ENCODE results near the gene ARL13B. TPM values are rescaled to one million over a fixed set of nuclear protein-coding genes. Genes with fewer than 3 reads are reported as not detected.

Gene ARL13B
- total RNA-seq, 1 experiment from 2014 or later, result 16.5 TPM

- no peaks in the 10 kb centered on the region for H3K9me2 ChIP-seq (replicated peaks; ENCODE audit: insufficient read depth, low read length)
- peaks cover 14% of the 10 kb centered on the region for H3K36me3 ChIP-seq (ENCODE audit: insufficient read depth, low read length)
- 0 out of 2 replicates have a peak overlapping the region, but pooled peaks have one; percentile 47 for H2AFZ ChIP-seq (ENCODE audit: low read length)
- H3K27me3 ChIP-seq (ENCODE audit: low read length), result no peaks in the 10 kb centered on the region
- H3K9ac ChIP-seq (ENCODE audit: low read length), result peak overlapping the region; percentile 23
- no peaks in the 10 kb centered on the region for H3K9me3 ChIP-seq (ENCODE audit: low read length)
- H3K27ac ChIP-seq (ENCODE audit: low read length), result no peak overlapping the region
- H3K4me2 ChIP-seq (ENCODE audit: low read depth, low read length, poor library complexity, severe bottlenecking), result peak overlapping the region; percentile 65
- peaks cover 40% of the 10 kb centered on the region for H3K4me1 ChIP-seq (ENCODE audit: low read length)
- no peak overlapping the region for H3K4me3 ChIP-seq (ENCODE audit: low read length)
- H3K79me2 ChIP-seq (ENCODE audit: low read length), result peaks cover 52% of the 10 kb centered on the region
- DNase-seq, result peak; percentile 84
- H4K20me1 ChIP-seq (ENCODE audit: insufficient read depth, low read depth, low read length), result no peaks in the 10 kb centered on the region
These were observed 24.5 kb downstream of the ARL13B start for GRCh38 chr3:94004301-94004910.

DNA sequence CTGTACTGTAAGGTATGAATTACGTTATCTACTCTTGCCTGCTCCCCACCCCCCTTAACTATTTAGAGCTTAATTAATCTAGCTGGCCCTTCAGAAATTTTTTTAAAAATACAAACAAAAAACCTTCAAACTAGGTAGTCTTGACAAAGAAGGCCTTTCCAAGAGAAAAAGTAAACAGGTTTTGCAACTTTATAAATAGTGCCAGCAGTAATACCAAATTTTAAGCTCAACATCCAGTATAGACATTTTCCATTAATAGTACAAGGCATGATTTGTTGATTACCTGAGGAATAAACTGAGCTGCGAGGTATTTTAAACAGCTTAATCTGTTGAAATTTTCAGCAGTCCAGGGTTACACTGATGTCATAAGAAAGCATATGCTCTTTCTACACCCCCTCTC lies 28.3 kb downstream of the ARL13B start:
- Histone ChIP-seq H3K27ac (ENCODE audit: low read length) (no peak overlapping the region), H3K79me2 (ENCODE audit: low read length) (peaks cover 41% of the 10 kb centered on the region), H3K4me2 (ENCODE audit: low read depth, low read length, poor library complexity, severe bottlenecking) (no peak overlapping the region), H2AFZ (ENCODE audit: low read length) (no peak overlapping the region), H3K9me3 (ENCODE audit: low read length) (no peaks in the 10 kb centered on the region), H3K9ac (ENCODE audit: low read length) (no peak overlapping the region), H3K4me1 (ENCODE audit: low read length) (peaks cover 14% of the 10 kb centered on the region), H3K27me3 (ENCODE audit: low read length) (no peaks in the 10 kb centered on the region), H3K9me2 (replicated peaks; ENCODE audit: insufficient read depth, low read length) (no peaks in the 10 kb centered on the region), H3K36me3 (ENCODE audit: insufficient read depth, low read length) (peaks cover 14% of the 10 kb centered on the region), H4K20me1 (ENCODE audit: insufficient read depth, low read depth, low read length) (no peaks in the 10 kb centered on the region), H3K4me3 (ENCODE audit: low read length) (no peak overlapping the region)
- no peak for DNase-seq

GRCh38 chr3:94009608-94010007 lies 29.7 kb downstream of the ARL13B start:
- Histone ChIP-seq H4K20me1 (ENCODE audit: insufficient read depth, low read depth, low read length) (no peaks in the 10 kb centered on the region), H3K27me3 (ENCODE audit: low read length) (no peaks in the 10 kb centered on the region), H3K36me3 (ENCODE audit: insufficient read depth, low read length) (peaks cover 17% of the 10 kb centered on the region), H3K4me1 (ENCODE audit: low read length) (peaks cover 5% of the 10 kb centered on the region; the same call in 1 of the 2 replicates), H3K9me2 (replicated peaks; ENCODE audit: insufficient read depth, low read length) (no peaks in the 10 kb centered on the region), H2AFZ (ENCODE audit: low read length) (no peak overlapping the region), H3K9ac (ENCODE audit: low read length) (no peak overlapping the region), H3K79me2 (ENCODE audit: low read length) (peaks cover 37% of the 10 kb centered on the region), H3K9me3 (ENCODE audit: low read length) (no peaks in the 10 kb centered on the region), H3K4me3 (ENCODE audit: low read length) (no peak overlapping the region), H3K4me2 (ENCODE audit: low read depth, low read length, poor library complexity, severe bottlenecking) (no peak overlapping the region), H3K27ac (ENCODE audit: low read length) (no peak overlapping the region)
- no peak for DNase-seq

GRCh38 chr3:94011233-94011711 lies 31.3 kb downstream of the ARL13B start:
- Histone ChIP-seq H3K4me2 (ENCODE audit: low read depth, low read length, poor library complexity, severe bottlenecking) (no peak overlapping the region), H3K4me3 (ENCODE audit: low read length) (no peak overlapping the region), H4K20me1 (ENCODE audit: insufficient read depth, low read depth, low read length) (no peaks in the 10 kb centered on the region), H2AFZ (ENCODE audit: low read length) (no peak overlapping the region), H3K9ac (ENCODE audit: low read length) (no peak overlapping the region), H3K9me2 (replicated peaks; ENCODE audit: insufficient read depth, low read length) (no peaks in the 10 kb centered on the region), H3K36me3 (ENCODE audit: insufficient read depth, low read length) (peaks cover 20% of the 10 kb centered on the region), H3K9me3 (ENCODE audit: low read length) (no peaks in the 10 kb centered on the region), H3K27me3 (ENCODE audit: low read length) (no peaks in the 10 kb centered on the region), H3K79me2 (ENCODE audit: low read length) (peaks cover 35% of the 10 kb centered on the region), H3K27ac (ENCODE audit: low read length) (no peak overlapping the region), H3K4me1 (ENCODE audit: low read length) (peaks cover 5% of the 10 kb centered on the region; the same call in 1 of the 2 replicates)
- no peak for DNase-seq

DNA sequence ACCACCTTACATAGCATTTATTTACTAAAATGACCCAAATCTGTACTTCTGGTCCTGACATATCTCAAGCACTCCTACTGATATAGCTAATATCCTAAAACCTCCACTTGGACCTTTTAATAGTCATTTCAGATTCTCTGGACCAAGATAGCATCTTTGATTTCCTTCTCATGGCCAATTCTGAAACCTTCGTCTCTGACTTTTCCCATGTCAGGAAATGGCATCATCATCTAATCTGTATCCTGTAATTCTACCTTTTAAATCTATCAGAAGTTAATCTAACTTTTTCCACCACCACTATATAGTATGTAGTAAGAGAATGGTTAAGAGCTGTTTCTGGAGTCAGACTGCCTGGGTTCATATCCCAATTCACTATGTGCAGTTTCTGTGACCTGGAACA lies 32.2 kb downstream of the ARL13B start:
- Histone ChIP-seq H3K79me2 (ENCODE audit: low read length) (peaks cover 26% of the 10 kb centered on the region; the same call in 1 of the 2 replicates), H3K9me2 (replicated peaks; ENCODE audit: insufficient read depth, low read length) (no peaks in the 10 kb centered on the region), H4K20me1 (ENCODE audit: insufficient read depth, low read depth, low read length) (no peaks in the 10 kb centered on the region), H3K36me3 (ENCODE audit: insufficient read depth, low read length) (peaks cover 10% of the 10 kb centered on the region; the same call in 1 of the 2 replicates), H3K4me2 (ENCODE audit: low read depth, low read length, poor library complexity, severe bottlenecking) (no peak overlapping the region), H3K9ac (ENCODE audit: low read length) (no peak overlapping the region), H2AFZ (ENCODE audit: low read length) (no peak overlapping the region), H3K4me3 (ENCODE audit: low read length) (no peak overlapping the region), H3K27ac (ENCODE audit: low read length) (no peak overlapping the region), H3K27me3 (ENCODE audit: low read length) (no peaks in the 10 kb centered on the region), H3K4me1 (ENCODE audit: low read length) (peaks cover 5% of the 10 kb centered on the region; the same call in 1 of the 2 replicates), H3K9me3 (ENCODE audit: low read length) (no peaks in the 10 kb centered on the region)
- DNase-seq, result no peak

GRCh38 chr3:94015025-94015424 lies 35.1 kb downstream of the ARL13B start:
- H4K20me1 ChIP-seq (ENCODE audit: insufficient read depth, low read depth, low read length), result no peaks in the 10 kb centered on the region
- H3K27ac ChIP-seq (ENCODE audit: low read length), result no peak overlapping the region
- H3K9ac ChIP-seq (ENCODE audit: low read length), result no peak overlapping the region
- no peak overlapping the region for H3K4me3 ChIP-seq (ENCODE audit: low read length)
- 0 out of 2 replicates have a peak, but pooled peaks cover 6% of the 10 kb centered on the region for H3K36me3 ChIP-seq (ENCODE audit: insufficient read depth, low read length)
- no peaks in the 10 kb centered on the region; the same call in 1 of the 2 replicates for H3K4me1 ChIP-seq (ENCODE audit: low read length)
- peaks cover 17% of the 10 kb centered on the region; the same call in 1 of the 2 replicates for H3K79me2 ChIP-seq (ENCODE audit: low read length)
- no peaks in the 10 kb centered on the region for H3K9me3 ChIP-seq (ENCODE audit: low read length)
- no peaks in the 10 kb centered on the region for H3K9me2 ChIP-seq (replicated peaks; ENCODE audit: insufficient read depth, low read length)
- DNase-seq, result no peak
- no peaks in the 10 kb centered on the region for H3K27me3 ChIP-seq (ENCODE audit: low read length)
- no peak overlapping the region for H3K4me2 ChIP-seq (ENCODE audit: low read depth, low read length, poor library complexity, severe bottlenecking)
- H2AFZ ChIP-seq (ENCODE audit: low read length), result no peak overlapping the region

DNA sequence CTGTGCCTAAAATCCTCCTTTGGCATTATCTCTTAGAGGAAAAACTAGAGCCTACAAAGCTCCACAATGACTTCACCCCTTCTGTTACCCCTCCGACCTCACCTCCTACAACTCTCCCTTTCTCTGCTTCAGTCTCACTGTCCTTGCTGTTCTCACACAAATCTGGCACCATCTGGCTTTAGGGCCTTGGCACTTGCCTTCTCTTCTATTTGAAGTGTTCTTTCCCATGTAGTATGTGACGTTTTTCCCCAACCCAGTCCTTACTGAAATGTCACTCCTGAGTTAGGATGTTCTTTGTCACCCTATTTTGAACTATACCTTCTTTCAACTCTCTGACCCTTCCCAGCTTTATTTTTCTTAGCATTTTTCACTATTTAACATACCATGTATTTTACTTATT lies 39.7 kb downstream of the ARL13B start:
- Histone ChIP-seq H3K4me3 (ENCODE audit: low read length) (no peak overlapping the region), H3K9me3 (ENCODE audit: low read length) (no peaks in the 10 kb centered on the region), H3K36me3 (ENCODE audit: insufficient read depth, low read length) (peaks cover 7% of the 10 kb centered on the region; the same call in 1 of the 2 replicates), H3K9ac (ENCODE audit: low read length) (no peak overlapping the region), H3K9me2 (replicated peaks; ENCODE audit: insufficient read depth, low read length) (no peaks in the 10 kb centered on the region), H3K4me1 (ENCODE audit: low read length) (no peaks in the 10 kb centered on the region; the same call in 1 of the 2 replicates), H3K27me3 (ENCODE audit: low read length) (no peaks in the 10 kb centered on the region), H2AFZ (ENCODE audit: low read length) (no peak overlapping the region), H3K27ac (ENCODE audit: low read length) (no peak overlapping the region), H3K4me2 (ENCODE audit: low read depth, low read length, poor library complexity, severe bottlenecking) (no peak overlapping the region), H4K20me1 (ENCODE audit: insufficient read depth, low read depth, low read length) (no peaks in the 10 kb centered on the region), H3K79me2 (ENCODE audit: low read length) (peaks cover 29% of the 10 kb centered on the region)
- no peak for DNase-seq

- Histone ChIP-seq H3K9ac (ENCODE audit: low read length) (no peak overlapping the region), H3K4me2 (ENCODE audit: low read depth, low read length, poor library complexity, severe bottlenecking) (no peak overlapping the region), H3K4me3 (ENCODE audit: low read length) (no peak overlapping the region), H2AFZ (ENCODE audit: low read length) (no peak overlapping the region), H3K4me1 (ENCODE audit: low read length) (no peaks in the 10 kb centered on the region; the same call in 1 of the 2 replicates), H3K36me3 (ENCODE audit: insufficient read depth, low read length) (peaks cover 7% of the 10 kb centered on the region; the same call in 1 of the 2 replicates), H3K27ac (ENCODE audit: low read length) (no peak overlapping the region), H3K9me3 (ENCODE audit: low read length) (no peaks in the 10 kb centered on the region), H4K20me1 (ENCODE audit: insufficient read depth, low read depth, low read length) (no peaks in the 10 kb centered on the region), H3K27me3 (ENCODE audit: low read length) (no peaks in the 10 kb centered on the region), H3K79me2 (ENCODE audit: low read length) (peaks cover 27% of the 10 kb centered on the region), H3K9me2 (replicated peaks; ENCODE audit: insufficient read depth, low read length) (no peaks in the 10 kb centered on the region)
- no peak for DNase-seq
These were observed 40.3 kb downstream of the ARL13B start for GRCh38 chr3:94020293-94020692.

All from Karpas-422 (cell line).